Measurements from ENCODE around the gene CTCFL.

Gene CTCFL

DNA sequence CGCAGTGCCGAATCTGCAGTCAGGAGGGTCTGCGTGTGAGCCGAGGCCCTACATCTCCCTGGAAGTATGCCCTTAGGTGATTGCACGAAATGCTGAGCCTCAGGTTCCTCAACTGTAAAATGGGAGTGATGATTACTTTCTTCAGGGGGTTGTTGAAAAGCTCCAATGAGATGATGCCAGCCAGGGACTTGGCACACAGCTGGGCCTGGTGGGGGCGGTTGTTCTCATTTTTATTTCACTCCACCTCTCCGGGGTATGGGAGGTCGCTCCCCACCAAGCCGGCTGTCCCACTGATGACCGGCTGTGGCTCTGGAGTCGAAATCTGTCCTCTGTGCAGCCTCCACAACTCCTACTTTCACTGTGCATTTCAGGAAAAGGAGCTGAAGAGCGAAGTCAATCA is 44.0 kb upstream of the CTCFL start:
- TF ChIP-seq, protein P1, sequence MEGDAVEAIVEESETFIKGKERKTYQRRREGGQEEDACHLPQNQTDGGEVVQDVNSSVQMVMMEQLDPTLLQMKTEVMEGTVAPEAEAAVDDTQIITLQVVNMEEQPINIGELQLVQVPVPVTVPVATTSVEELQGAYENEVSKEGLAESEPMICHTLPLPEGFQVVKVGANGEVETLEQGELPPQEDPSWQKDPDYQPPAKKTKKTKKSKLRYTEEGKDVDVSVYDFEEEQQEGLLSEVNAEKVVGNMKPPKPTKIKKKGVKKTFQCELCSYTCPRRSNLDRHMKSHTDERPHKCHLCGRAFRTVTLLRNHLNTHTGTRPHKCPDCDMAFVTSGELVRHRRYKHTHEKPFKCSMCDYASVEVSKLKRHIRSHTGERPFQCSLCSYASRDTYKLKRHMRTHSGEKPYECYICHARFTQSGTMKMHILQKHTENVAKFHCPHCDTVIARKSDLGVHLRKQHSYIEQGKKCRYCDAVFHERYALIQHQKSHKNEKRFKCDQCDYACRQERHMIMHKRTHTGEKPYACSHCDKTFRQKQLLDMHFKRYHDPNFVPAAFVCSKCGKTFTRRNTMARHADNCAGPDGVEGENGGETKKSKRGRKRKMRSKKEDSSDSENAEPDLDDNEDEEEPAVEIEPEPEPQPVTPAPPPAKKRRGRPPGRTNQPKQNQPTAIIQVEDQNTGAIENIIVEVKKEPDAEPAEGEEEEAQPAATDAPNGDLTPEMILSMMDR (IDR thresholded peaks at IDR 0.05; ENCODE audit: low read depth, low read length), result no peak
- H3K4me3 ChIP-seq (ENCODE audit: low read depth, low read length), result no peak overlapping the region
- DNase-seq (ENCODE audit: low read depth, low spot score), result no peak
- in situ Hi-C loops (cut with HindIII; ENCODE audit: low sequenced_read_pairs), result no loop called here

DNA sequence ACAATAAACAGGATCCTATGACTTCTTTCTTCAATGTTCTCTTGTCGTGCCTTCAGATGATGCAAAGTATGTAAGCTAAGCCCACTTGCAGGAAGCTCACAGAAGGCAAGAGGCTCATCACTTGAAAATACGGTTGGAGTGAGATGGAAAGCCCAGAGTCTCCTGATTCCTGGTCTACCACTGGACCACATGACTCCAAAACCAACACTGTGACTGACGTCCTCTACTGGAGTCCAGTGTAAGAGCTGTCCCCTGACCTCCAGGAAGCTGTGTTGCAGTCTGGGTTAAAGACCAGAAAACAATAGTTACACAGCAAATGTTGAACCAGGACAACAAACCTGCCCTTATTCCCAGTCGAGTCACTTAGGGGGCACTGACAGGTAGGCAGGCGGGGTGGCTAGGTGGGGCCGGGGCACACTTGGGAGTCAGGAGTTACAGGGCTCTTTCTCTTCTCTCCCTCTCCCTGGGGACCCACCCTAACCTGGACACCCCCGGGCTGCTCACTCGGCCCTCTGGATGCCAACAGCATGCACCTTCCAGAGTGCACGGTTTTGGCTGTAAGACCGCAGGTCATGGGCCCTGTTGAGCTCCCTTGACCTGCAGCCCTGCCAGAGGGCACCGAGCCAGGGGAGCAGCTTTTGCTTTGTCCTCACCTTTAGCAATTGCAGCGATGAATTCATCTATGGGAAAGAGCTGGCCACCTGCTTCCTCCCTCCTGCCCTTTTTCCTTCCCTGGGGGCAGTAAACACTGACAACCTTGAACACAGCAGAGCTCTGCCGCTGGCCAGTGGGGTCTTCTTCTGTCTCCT is 43.4 kb upstream of the CTCFL start:
- TF ChIP-seq, protein P1 (IDR thresholded peaks at IDR 0.05; ENCODE audit: low read depth, low read length), result no peak
- in situ Hi-C loops (cut with HindIII; ENCODE audit: low sequenced_read_pairs), result no loop called here
- H3K4me3 ChIP-seq (ENCODE audit: low read depth, low read length), result no peak overlapping the region
- DNase-seq (ENCODE audit: low read depth, low spot score), result no peak

DNA sequence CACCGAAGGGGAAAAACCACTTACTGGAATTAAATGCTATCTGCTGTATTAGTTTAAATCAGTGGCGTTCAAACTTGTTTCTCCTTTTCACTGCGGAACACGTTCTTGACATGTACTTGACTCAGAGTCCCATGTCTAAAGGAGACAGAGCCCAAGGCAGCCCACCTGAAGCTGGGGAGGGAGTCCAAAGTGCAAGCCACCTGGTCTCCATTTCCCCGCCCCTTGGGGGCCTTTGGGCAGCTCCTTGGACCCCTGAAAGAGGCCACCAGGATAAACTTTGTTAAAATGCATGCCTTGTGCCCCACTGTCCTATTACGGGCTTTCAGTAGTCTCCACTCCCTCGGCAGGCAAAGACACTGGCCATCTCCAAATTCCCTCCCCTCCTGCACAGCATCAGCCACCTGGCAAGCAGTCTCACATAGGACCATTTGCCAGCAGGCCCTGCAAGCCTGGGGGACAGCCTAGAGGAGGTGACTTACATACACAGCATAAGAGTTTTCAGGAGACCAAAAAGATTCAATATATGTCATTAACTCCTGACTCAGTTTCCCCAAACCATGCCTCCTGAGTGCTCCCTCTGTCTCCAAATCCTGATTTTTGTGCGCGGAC is 42.6 kb upstream of the CTCFL start:
- TF ChIP-seq, protein P1 (IDR thresholded peaks at IDR 0.05; ENCODE audit: low read depth, low read length), result no peak
- DNase-seq (ENCODE audit: low read depth, low spot score), result no peak
- H3K4me3 ChIP-seq (ENCODE audit: low read depth, low read length), result no peak overlapping the region
- in situ Hi-C loops (cut with HindIII; ENCODE audit: low sequenced_read_pairs), result no loop called here

DNA sequence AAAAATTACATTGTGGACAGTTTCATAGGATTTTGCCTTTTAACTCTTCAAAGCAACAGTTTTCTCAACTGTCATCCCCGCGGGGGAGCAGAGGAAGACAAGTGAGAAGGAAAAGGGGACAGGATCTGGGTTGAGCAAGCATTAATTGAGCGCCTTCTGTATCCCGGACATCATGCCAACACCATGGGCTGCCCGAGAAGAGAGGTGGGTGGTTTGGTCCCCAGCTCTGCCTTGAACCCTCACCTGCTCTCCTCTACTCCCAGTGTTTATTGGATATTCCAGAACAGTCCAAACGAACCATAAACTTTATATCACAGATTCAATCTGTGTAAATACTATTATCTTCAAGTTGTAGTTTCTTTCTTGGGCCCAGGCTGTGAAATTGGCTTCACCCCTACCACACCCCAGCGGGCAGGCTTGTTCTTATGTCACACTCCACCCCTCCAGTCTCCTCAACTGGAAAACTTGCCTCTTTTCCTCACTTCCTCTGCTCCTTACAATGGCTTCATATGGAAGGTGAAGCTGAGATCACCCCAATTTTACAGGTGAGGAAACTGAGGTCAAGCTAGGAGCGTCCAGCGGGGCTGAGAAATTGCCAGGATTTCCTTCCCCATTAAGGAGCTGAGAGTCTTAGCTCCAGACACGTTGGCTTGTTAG is 42.0 kb upstream of the CTCFL start:
- DNase-seq (ENCODE audit: low read depth, low spot score), result no peak
- no peak overlapping the region for H3K4me3 ChIP-seq (ENCODE audit: low read depth, low read length)
- TF ChIP-seq, protein P1 (IDR thresholded peaks at IDR 0.05; ENCODE audit: low read depth, low read length), result no peak
- in situ Hi-C loops (cut with HindIII; ENCODE audit: low sequenced_read_pairs), result no loop called here

DNA sequence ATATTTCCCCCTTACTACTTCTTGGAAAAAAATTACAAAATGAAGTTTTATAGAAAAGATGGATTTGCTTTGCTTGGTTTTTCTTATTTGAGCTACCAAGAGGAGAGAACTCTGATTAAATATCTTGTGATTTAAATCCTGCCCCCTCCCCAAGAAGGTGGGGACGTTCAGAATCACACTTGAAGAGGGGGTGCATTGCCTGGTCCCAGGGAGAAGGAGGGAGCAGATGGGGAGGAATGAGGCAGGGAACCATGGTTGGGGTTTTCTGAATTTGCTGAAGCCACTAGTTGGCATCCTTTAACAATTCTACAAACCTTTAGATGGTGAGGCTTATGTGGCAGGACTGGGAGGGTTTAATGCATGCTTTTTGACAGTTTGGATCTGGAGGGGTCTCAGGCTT is 41.5 kb upstream of the CTCFL start:
- no peak overlapping the region for H3K4me3 ChIP-seq (ENCODE audit: low read depth, low read length)
- TF ChIP-seq, protein P1 (IDR thresholded peaks at IDR 0.05; ENCODE audit: low read depth, low read length), result no peak
- no peak for DNase-seq (ENCODE audit: low read depth, low spot score)
- in situ Hi-C loops (cut with HindIII; ENCODE audit: low sequenced_read_pairs), result no loop called here

DNA sequence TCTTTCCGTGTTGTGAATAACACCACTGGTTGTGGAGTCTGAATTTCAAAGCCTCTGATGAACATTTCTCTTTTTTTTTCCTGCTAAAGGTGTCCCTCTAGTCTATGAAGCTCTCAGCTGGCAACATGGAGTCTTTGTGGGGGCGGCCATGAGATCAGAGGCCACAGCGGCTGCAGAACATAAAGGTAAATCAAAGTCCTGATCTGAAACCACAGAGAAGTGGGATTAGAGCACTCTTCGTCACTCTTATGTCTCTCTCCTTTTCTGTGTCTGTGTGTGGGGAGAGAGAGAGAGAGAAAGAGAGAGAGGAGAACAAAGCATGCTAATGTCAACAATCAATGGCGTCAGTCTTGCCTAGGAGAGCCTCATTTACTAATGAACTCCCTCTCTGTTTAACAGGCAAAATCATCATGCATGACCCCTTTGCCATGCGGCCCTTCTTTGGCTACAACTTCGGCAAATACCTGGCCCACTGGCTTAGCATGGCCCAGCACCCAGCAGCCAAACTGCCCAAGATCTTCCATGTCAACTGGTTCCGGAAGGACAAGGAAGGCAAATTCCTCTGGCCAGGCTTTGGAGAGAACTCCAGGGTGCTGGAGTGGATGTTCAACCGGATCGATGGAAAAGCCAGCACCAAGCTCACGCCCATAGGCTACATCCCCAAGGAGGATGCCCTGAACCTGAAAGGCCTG is 40.2 kb upstream of the CTCFL start:
- TF ChIP-seq, protein P1 (IDR thresholded peaks at IDR 0.05; ENCODE audit: low read depth, low read length), result no peak
- no peak for DNase-seq (ENCODE audit: low read depth, low spot score)
- in situ Hi-C loops (cut with HindIII; ENCODE audit: low sequenced_read_pairs), result no loop called here
- no peak overlapping the region for H3K4me3 ChIP-seq (ENCODE audit: low read depth, low read length)

All from astrocyte of the spinal cord (primary cell).